Measurements from ENCODE around the gene AGR2.

Gene AGR2

DNA sequence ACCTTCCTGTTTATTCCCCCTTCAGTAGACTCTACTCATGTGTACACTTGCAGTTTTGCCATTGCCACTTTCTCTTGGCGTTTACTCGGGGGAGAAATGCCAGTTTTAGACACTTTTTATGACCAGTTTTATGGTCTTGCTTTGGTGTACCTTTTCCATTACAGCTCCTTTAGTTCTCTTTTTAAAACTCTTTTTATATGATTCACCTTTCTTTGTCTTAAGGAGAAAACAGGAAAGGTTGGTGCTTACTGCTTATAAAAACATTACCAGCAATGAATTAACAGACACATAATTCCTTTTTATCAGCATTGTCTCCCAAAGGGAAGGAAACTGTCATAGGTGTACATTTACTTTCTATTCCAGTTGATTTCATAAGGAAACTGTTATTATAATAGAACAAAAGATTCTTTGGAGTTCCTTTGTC lies 39.4 kb downstream of the AGR2 start:
- CTCF ChIA-PET, result interaction anchor here (0.7 kb wide), 1 partner anchor 21 kb away, joined by 4 read pairs; no protein-coding TSS in a partner anchor
- POLR2A ChIA-PET, result no interaction called here

DNA sequence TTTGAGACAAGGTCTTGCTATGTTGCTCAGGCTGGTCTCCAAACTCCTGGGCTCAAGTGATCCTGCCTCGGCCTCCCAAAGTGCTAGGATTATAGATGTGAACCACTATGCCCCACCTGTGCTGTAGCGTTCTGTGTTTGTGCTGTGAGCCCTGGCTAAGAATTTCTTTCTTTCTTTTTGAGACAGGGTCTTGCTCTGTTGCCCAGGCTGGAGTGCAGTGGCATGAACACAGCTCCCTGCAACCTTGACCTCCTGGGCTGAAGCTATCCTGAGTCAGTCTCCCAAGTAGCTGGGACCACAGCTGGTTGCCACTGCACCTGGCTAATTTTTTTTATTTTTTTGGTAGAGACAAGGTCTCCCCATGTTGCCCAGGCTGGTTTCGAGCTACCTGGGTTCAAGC lies 39.9 kb downstream of the AGR2 start:
- ChIA-PET CTCF (interaction anchor here (0.6 kb wide), 1 partner anchor 40 kb away, joined by 3 read pairs; no protein-coding TSS in a partner anchor), POLR2A (no interaction called here)
- TF ChIP-seq, protein P1, sequence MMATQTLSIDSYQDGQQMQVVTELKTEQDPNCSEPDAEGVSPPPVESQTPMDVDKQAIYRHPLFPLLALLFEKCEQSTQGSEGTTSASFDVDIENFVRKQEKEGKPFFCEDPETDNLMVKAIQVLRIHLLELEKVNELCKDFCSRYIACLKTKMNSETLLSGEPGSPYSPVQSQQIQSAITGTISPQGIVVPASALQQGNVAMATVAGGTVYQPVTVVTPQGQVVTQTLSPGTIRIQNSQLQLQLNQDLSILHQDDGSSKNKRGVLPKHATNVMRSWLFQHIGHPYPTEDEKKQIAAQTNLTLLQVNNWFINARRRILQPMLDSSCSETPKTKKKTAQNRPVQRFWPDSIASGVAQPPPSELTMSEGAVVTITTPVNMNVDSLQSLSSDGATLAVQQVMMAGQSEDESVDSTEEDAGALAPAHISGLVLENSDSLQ (IDR thresholded peaks at IDR 0.05), result no peak
- TF ChIP-seq ARNT (IDR thresholded peaks at IDR 0.05) (no peak), TARDBP (IDR thresholded peaks at IDR 0.05) (no peak), SUZ12 (IDR thresholded peaks at IDR 0.05) (no peak), SP1 (IDR thresholded peaks at IDR 0.05) (no peak), FOXM1 (IDR thresholded peaks at IDR 0.05; ENCODE audit: borderline replicate concordance) (no peak)
- no peak for DNase-seq (ENCODE audit: extremely low spot score)

More for the DNA sequence above, 39.4 kb downstream of the AGR2 start:
- TF ChIP-seq CTBP1 (IDR thresholded peaks at IDR 0.05; ENCODE audit: borderline replicate concordance), result no peak
- TF ChIP-seq L3MBTL2 (conservative IDR thresholded peaks at IDR 0.05), result no peak
- no peak for TF ChIP-seq FOXK2 (IDR thresholded peaks at IDR 0.05)
- TF ChIP-seq SP1 (IDR thresholded peaks at IDR 0.05), result no peak
- no peak for TF ChIP-seq FOXM1 (IDR thresholded peaks at IDR 0.05; ENCODE audit: borderline replicate concordance)
- TF ChIP-seq, protein P1 (IDR thresholded peaks at IDR 0.05), result no peak
- TF ChIP-seq SUZ12 (IDR thresholded peaks at IDR 0.05), result no peak
- no peak for TF ChIP-seq NFRKB (IDR thresholded peaks at IDR 0.05)
- no peak for TF ChIP-seq ARNT (IDR thresholded peaks at IDR 0.05)
- TF ChIP-seq LEF1 (IDR thresholded peaks at IDR 0.05; ENCODE audit: borderline replicate concordance), result no peak
- TF ChIP-seq BHLHE40 (IDR thresholded peaks at IDR 0.05; ENCODE audit: borderline replicate concordance), result no peak
- no peak for TF ChIP-seq ZNF384 (IDR thresholded peaks at IDR 0.05)
- no peak for TF ChIP-seq TARDBP (IDR thresholded peaks at IDR 0.05)
- no peak for DNase-seq (ENCODE audit: extremely low spot score)

DNA sequence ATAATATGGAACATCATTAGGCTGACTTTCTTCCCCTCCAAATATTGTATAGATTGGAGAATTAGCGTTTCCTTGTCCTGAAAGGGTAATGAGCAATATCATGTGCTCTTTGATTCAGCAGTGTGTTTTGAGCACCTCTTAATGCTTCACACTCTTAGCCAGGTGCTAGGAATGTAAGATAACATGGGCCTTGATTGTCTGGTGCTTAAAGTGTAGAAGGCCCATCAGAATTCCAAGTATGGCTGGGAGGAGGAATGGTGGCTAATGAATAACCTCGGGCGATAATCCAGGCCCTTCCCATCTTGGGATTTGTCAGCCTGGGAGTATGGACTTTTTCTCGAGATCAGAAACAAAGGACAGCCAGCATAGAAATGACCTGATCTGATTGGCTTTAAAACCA lies 42.6 kb downstream of the AGR2 start:
- ChIA-PET CTCF (no interaction called here), POLR2A (no interaction called here)

DNA sequence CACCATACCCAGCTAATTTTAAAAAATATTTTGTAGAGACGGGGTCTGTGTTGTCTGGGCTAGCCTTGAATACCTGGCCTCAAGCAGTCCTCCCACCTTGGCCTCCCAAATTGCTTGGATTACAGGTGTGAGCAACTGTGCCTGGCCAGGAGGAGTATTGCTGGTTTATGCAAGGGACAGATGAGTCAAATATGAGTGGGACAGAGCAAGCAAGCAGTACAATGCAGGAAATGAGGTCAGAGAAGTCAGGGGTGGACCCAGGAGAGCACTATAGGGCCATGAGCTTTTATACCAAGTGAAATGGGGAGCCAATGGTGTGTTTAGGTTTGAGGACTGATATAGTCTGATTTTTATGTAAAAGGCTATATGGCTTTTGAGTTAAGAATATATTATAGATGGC lies 45.0 kb downstream of the AGR2 start:
- TF ChIP-seq BHLHE40 (IDR thresholded peaks at IDR 0.05; ENCODE audit: borderline replicate concordance) (no peak), SUZ12 (IDR thresholded peaks at IDR 0.05) (no peak), L3MBTL2 (conservative IDR thresholded peaks at IDR 0.05) (no peak), ZNF384 (IDR thresholded peaks at IDR 0.05) (no peak), FOXM1 (IDR thresholded peaks at IDR 0.05; ENCODE audit: borderline replicate concordance) (no peak), ARNT (IDR thresholded peaks at IDR 0.05) (no peak), SP1 (IDR thresholded peaks at IDR 0.05) (no peak), TARDBP (IDR thresholded peaks at IDR 0.05) (no peak), HDGF (IDR thresholded peaks at IDR 0.05; ENCODE audit: borderline replicate concordance) (no peak), FOXA1 (IDR thresholded peaks at IDR 0.05) (no peak), CTBP1 (IDR thresholded peaks at IDR 0.05; ENCODE audit: borderline replicate concordance) (no peak), ELF4 (IDR thresholded peaks at IDR 0.05) (no peak)
- TF ChIP-seq, protein P1 (IDR thresholded peaks at IDR 0.05), result no peak
- no peak for DNase-seq (ENCODE audit: extremely low spot score)
- ChIA-PET POLR2A (no interaction called here), CTCF (interaction anchor here (0.6 kb wide), 1 partner anchor 91 kb away, joined by 4 read pairs; no protein-coding TSS in a partner anchor)

More for the DNA sequence above, 42.6 kb downstream of the AGR2 start:
- TF ChIP-seq ARNT (IDR thresholded peaks at IDR 0.05) (no peak), CTBP1 (IDR thresholded peaks at IDR 0.05; ENCODE audit: borderline replicate concordance) (no peak), HDGF (IDR thresholded peaks at IDR 0.05; ENCODE audit: borderline replicate concordance) (no peak), ZNF384 (IDR thresholded peaks at IDR 0.05) (no peak), FOXK2 (IDR thresholded peaks at IDR 0.05) (no peak), TARDBP (IDR thresholded peaks at IDR 0.05) (no peak), NFRKB (IDR thresholded peaks at IDR 0.05) (no peak), BHLHE40 (IDR thresholded peaks at IDR 0.05; ENCODE audit: borderline replicate concordance) (no peak), LEF1 (IDR thresholded peaks at IDR 0.05; ENCODE audit: borderline replicate concordance) (no peak), FOXA1 (IDR thresholded peaks at IDR 0.05) (no peak), L3MBTL2 (conservative IDR thresholded peaks at IDR 0.05) (no peak)
- TF ChIP-seq, protein P1 (IDR thresholded peaks at IDR 0.05), result no peak
- DNase-seq (ENCODE audit: extremely low spot score), result no peak

DNA sequence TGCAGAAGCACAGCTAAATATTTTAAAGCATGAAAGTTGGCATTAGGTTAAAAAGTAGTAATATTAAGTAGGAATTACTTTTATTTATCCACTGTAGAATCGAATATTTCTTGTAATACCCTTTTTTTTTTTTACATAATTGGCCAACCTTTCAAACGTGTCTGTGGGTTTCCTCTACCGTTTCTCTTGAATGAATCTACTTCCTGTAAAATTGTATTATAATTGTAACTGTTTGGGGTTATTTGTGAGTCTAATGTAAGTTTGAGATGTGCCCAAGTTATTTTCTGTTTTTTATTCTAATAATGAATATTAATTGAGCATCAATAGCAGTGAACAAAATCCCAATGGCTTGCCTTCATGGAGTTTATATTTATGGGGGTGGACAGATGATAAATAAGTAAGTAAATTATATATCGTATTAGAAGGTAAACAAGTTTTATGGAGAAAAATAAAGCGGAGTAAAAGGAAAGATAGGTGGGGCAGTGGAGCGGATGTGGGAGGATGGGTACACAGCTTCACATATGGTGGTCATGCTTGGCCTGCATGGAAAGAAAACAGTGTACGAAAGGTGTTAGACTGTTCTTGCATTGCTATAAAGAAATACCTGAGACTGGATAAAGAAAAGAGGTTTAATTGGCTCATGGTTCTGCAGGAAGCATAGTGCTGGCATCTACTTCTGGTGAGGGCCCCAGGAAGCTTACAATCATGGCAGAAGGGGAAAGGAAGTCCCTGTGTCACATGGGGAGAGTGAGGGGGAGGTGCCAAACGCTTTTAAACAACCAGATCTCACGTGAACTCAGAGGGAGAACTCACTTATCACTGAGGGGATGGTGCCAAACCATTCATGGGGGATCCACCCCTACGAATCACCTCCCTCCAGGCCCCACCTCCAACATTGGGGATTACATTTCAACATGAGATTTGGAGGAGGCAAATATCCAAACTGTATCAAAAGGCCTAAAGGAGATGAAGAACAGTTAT lies 45.9 kb downstream of the AGR2 start:
- ChIA-PET POLR2A (no interaction called here), CTCF (interaction anchor here (0.6 kb wide), 1 partner anchor 90 kb away, joined by 4 read pairs; no protein-coding TSS in a partner anchor)
- TF ChIP-seq ARNT (IDR thresholded peaks at IDR 0.05) (no peak), SUZ12 (IDR thresholded peaks at IDR 0.05) (no peak), LEF1 (IDR thresholded peaks at IDR 0.05; ENCODE audit: borderline replicate concordance) (no peak), HDGF (IDR thresholded peaks at IDR 0.05; ENCODE audit: borderline replicate concordance) (no peak), TARDBP (IDR thresholded peaks at IDR 0.05) (no peak), CTBP1 (IDR thresholded peaks at IDR 0.05; ENCODE audit: borderline replicate concordance) (no peak), FOXA1 (IDR thresholded peaks at IDR 0.05) (no peak), ZNF384 (IDR thresholded peaks at IDR 0.05) (no peak)
- no peak for DNase-seq (ENCODE audit: extremely low spot score)

All from HEK293T (cell line).